DOHH2 (cell line): Measurements from ENCODE around the gene NECTIN3.

Source experiments
- H3F3A ChIP-seq: fragments of 200-600 bp; sonication (generic), shearing (Covaris generic); 2 replicates; pipeline ENCODE4 v1.6.0; 2016; ENCODE audit warnings: antibody characterized with exemption, mild to moderate bottlenecking; ENCODE audit not compliant: control insufficient read depth, insufficient read depth
- H3K27ac ChIP-seq: fragments of 200-600 bp; sonication (generic); 2 replicates; pipeline ENCODE4 v1.5.1; 2014; ENCODE audit warnings: low read depth, mild to moderate bottlenecking, low read length, moderate library complexity
- H3K27me3 ChIP-seq: fragments of 200-600 bp; sonication (generic); 2 replicates; pipeline ENCODE4 v1.6.1; 2014; ENCODE audit warnings: mild to moderate bottlenecking, low read length, mixed read lengths; ENCODE audit not compliant: control insufficient read depth
- H3K36me3 ChIP-seq: fragments of 200-600 bp; sonication (generic); 2 replicates; pipeline ENCODE4 v1.6.1; 2014; ENCODE audit warnings: mild to moderate bottlenecking, low read length, moderate library complexity, mixed read lengths; ENCODE audit not compliant: control insufficient read depth
- H3K4me1 ChIP-seq: fragments of 200-600 bp; sonication (generic); 2 replicates; pipeline ENCODE4 v1.6.1; 2014; ENCODE audit warnings: mild to moderate bottlenecking, low read length, mixed read lengths; ENCODE audit not compliant: control insufficient read depth
- H3K4me2 ChIP-seq: fragments of 200-600 bp; sonication (generic); 2 replicates; pipeline ENCODE4 v1.6.0; 2014; ENCODE audit warnings: mild to moderate bottlenecking, low read length, moderate library complexity
- H3K4me3 ChIP-seq: fragments of 200-600 bp; sonication (generic); 2 replicates; pipeline ENCODE4 v1.5.1; 2014; ENCODE audit warnings: mild to moderate bottlenecking, low read length, mixed read lengths
- H3K79me2 ChIP-seq: fragments of 200-600 bp; sonication (generic); 2 replicates; pipeline ENCODE4 v1.6.1; 2014; ENCODE audit warnings: mild to moderate bottlenecking, low read length, mixed read lengths; ENCODE audit not compliant: control insufficient read depth
- H3K9me2 ChIP-seq: fragments of 200-600 bp; sonication (generic); replicated peaks from 2 replicates; pipeline ENCODE4 v1.6.1; 2014; ENCODE audit warnings: mild to moderate bottlenecking, low read length, mixed read lengths; ENCODE audit not compliant: control insufficient read depth
- H3K9me3 ChIP-seq: fragments of 200-600 bp; sonication (generic); 2 replicates; pipeline ENCODE4 v1.6.1; 2014; ENCODE audit warnings: antibody characterized with exemption, low read length, mixed read lengths; ENCODE audit not compliant: control insufficient read depth, insufficient read depth
- H4K20me1 ChIP-seq: fragments of 200-600 bp; sonication (generic); 2 replicates; pipeline ENCODE4 v1.6.0; 2014; ENCODE audit warnings: low read depth, mild to moderate bottlenecking, antibody characterized with exemption, low read length, moderate library complexity; ENCODE audit not compliant: control insufficient read depth, insufficient read depth
- CTCF ChIP-seq: fragments of 200-600 bp; sonication (generic); IDR thresholded peaks from one replicate; pipeline ENCODE4 v1.5.1; 2014; ENCODE audit warnings: antibody characterized with exemption, mild to moderate bottlenecking, low read depth, low read length; ENCODE audit not compliant: poor library complexity, severe bottlenecking
- EZH2phosphoT487 ChIP-seq: fragments of 200-600 bp; sonication (generic); IDR thresholded peaks from 2 replicates; pipeline ENCODE4 v1.6.1; 2017; ENCODE audit warnings: borderline replicate concordance, mild to moderate bottlenecking, antibody characterized with exemption, low read length, moderate library complexity, mixed read lengths

The NECTIN3 gene

GRCh38 chr3:111040959-111041358 lies 30.7 kb upstream of the NECTIN3 start:
- Histone ChIP-seq H3K9me3 (no peaks in the 10 kb centered on the region), H3K27ac (no peak overlapping the region), H3K4me1 (no peaks in the 10 kb centered on the region), H4K20me1 (no peaks in the 10 kb centered on the region), H3K79me2 (no peaks in the 10 kb centered on the region), H3K4me2 (no peak overlapping the region), H3K36me3 (no peaks in the 10 kb centered on the region), H3F3A (no peaks in the 10 kb centered on the region), H3K27me3 (no peaks in the 10 kb centered on the region), H3K4me3 (no peak overlapping the region), H3K9me2 (no peaks in the 10 kb centered on the region)
- no peak for TF ChIP-seq EZH2phosphoT487

GRCh38 chr3:111045564-111045963 lies 26.1 kb upstream of the NECTIN3 start:
- no peak overlapping the region for H3K27ac ChIP-seq
- H3K4me2 ChIP-seq = no peak overlapping the region
- no peaks in the 10 kb centered on the region for H3F3A ChIP-seq
- H3K27me3 ChIP-seq = no peaks in the 10 kb centered on the region
- H3K4me3 ChIP-seq = no peak overlapping the region
- no peaks in the 10 kb centered on the region for H4K20me1 ChIP-seq
- H3K36me3 ChIP-seq = no peaks in the 10 kb centered on the region
- TF ChIP-seq EZH2phosphoT487 (no peak), CTCF (no peak)
- no peaks in the 10 kb centered on the region for H3K9me3 ChIP-seq
- H3K4me1 ChIP-seq = no peaks in the 10 kb centered on the region
- H3K79me2 ChIP-seq = no peaks in the 10 kb centered on the region
- H3K9me2 ChIP-seq = no peaks in the 10 kb centered on the region

GRCh38 chr3:111047042-111047441 lies 24.6 kb upstream of the NECTIN3 start:
- no peaks in the 10 kb centered on the region for H3K36me3 ChIP-seq
- no peaks in the 10 kb centered on the region for H4K20me1 ChIP-seq
- H3K4me3 ChIP-seq = no peak overlapping the region
- no peaks in the 10 kb centered on the region for H3K4me1 ChIP-seq
- H3K4me2 ChIP-seq = no peak overlapping the region
- no peak overlapping the region for H3K27ac ChIP-seq
- H3K79me2 ChIP-seq = no peaks in the 10 kb centered on the region
- no peaks in the 10 kb centered on the region for H3F3A ChIP-seq
- TF ChIP-seq EZH2phosphoT487 (no peak), CTCF (no peak)
- no peaks in the 10 kb centered on the region for H3K9me3 ChIP-seq
- H3K27me3 ChIP-seq = no peaks in the 10 kb centered on the region
- no peaks in the 10 kb centered on the region for H3K9me2 ChIP-seq

- Histone ChIP-seq H3K9me2 (no peaks in the 10 kb centered on the region), H4K20me1 (no peaks in the 10 kb centered on the region), H3K36me3 (no peaks in the 10 kb centered on the region), H3K27me3 (no peaks in the 10 kb centered on the region), H3K4me2 (no peak overlapping the region), H3K9me3 (no peaks in the 10 kb centered on the region), H3K4me1 (no peaks in the 10 kb centered on the region), H3K27ac (no peak overlapping the region), H3F3A (no peaks in the 10 kb centered on the region), H3K4me3 (no peak overlapping the region), H3K79me2 (no peaks in the 10 kb centered on the region)
- TF ChIP-seq CTCF (no peak), EZH2phosphoT487 (no peak)
Measured at GRCh38 chr3:111047812-111048435, 23.7 kb upstream of the NECTIN3 start.
